ENCODE measurements around the gene CD8B.
"Not testable (repeated sequence)": the region's sequence is repeated elsewhere in the genome, so short reads cannot be mapped to it uniquely, and the experiment has no call there.

GRCh38 chr2:86868895-86869468, 7.3 kb upstream of the CD8B start:
- TF ChIP-seq POLR2A, CTCF (IDR thresholded peaks at IDR 0.05): not testable (repeated sequence)

All from esophagus squamous epithelium (tissue), 4 donors.